HL-60 (cell line): ENCODE measurements around the gene MAP4K5.

Source experiments
- GABPA ChIP-seq: IDR thresholded peaks from 2 replicates; pipeline ENCODE4 v1.6.1; 2012; ENCODE audit warnings: low read depth
- POLR2AphosphoS5 ChIP-seq: IDR thresholded peaks from 2 replicates; pipeline ENCODE4 v1.6.1; 2012; ENCODE audit warnings: low read depth
- SPI1 ChIP-seq: IDR thresholded peaks from 2 replicates; pipeline ENCODE4 v1.6.1; 2012; ENCODE audit warnings: low read depth, mild to moderate bottlenecking, borderline replicate concordance
- TF ChIP-seq, protein P1 (sequence below): IDR thresholded peaks from one replicate; pipeline ENCODE4 v1.5.1; 2011; ENCODE audit warnings: low read length, control low read depth, inconsistent platforms; ENCODE audit not compliant: insufficient read depth
- TF ChIP-seq, protein P2 (sequence below): IDR thresholded peaks from 2 replicates; pipeline ENCODE4 v1.6.1; 2012; ENCODE audit warnings: low read depth; ENCODE audit not compliant: insufficient replicate concordance

DNA sequence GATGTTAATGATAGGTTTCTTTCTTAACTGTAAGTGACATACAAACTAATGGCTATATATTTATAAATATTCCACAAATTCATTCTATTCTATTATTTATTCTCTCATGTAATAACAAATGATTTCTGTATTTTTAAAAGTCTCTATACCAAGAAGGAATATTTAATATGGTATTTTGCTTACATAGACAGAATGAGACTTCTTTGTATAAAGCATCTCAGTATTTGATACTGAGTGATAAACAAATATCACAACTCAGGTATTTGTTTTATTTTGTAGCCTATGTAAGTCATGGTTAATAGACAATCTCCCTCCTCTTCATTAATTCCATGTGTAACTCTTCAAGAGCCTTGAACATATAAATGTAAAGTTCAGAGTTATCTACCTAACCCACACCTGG, 45.6 kb upstream of the MAP4K5 start:
- TF ChIP-seq, protein P1, sequence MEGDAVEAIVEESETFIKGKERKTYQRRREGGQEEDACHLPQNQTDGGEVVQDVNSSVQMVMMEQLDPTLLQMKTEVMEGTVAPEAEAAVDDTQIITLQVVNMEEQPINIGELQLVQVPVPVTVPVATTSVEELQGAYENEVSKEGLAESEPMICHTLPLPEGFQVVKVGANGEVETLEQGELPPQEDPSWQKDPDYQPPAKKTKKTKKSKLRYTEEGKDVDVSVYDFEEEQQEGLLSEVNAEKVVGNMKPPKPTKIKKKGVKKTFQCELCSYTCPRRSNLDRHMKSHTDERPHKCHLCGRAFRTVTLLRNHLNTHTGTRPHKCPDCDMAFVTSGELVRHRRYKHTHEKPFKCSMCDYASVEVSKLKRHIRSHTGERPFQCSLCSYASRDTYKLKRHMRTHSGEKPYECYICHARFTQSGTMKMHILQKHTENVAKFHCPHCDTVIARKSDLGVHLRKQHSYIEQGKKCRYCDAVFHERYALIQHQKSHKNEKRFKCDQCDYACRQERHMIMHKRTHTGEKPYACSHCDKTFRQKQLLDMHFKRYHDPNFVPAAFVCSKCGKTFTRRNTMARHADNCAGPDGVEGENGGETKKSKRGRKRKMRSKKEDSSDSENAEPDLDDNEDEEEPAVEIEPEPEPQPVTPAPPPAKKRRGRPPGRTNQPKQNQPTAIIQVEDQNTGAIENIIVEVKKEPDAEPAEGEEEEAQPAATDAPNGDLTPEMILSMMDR = no peak
- TF ChIP-seq POLR2AphosphoS5 (no peak), GABPA (no peak), SPI1 (no peak)
- TF ChIP-seq, protein P2, sequence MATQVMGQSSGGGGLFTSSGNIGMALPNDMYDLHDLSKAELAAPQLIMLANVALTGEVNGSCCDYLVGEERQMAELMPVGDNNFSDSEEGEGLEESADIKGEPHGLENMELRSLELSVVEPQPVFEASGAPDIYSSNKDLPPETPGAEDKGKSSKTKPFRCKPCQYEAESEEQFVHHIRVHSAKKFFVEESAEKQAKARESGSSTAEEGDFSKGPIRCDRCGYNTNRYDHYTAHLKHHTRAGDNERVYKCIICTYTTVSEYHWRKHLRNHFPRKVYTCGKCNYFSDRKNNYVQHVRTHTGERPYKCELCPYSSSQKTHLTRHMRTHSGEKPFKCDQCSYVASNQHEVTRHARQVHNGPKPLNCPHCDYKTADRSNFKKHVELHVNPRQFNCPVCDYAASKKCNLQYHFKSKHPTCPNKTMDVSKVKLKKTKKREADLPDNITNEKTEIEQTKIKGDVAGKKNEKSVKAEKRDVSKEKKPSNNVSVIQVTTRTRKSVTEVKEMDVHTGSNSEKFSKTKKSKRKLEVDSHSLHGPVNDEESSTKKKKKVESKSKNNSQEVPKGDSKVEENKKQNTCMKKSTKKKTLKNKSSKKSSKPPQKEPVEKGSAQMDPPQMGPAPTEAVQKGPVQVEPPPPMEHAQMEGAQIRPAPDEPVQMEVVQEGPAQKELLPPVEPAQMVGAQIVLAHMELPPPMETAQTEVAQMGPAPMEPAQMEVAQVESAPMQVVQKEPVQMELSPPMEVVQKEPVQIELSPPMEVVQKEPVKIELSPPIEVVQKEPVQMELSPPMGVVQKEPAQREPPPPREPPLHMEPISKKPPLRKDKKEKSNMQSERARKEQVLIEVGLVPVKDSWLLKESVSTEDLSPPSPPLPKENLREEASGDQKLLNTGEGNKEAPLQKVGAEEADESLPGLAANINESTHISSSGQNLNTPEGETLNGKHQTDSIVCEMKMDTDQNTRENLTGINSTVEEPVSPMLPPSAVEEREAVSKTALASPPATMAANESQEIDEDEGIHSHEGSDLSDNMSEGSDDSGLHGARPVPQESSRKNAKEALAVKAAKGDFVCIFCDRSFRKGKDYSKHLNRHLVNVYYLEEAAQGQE = no peak
